Measurements from ENCODE around the gene MCL1.

MCL1 gene

DNA sequence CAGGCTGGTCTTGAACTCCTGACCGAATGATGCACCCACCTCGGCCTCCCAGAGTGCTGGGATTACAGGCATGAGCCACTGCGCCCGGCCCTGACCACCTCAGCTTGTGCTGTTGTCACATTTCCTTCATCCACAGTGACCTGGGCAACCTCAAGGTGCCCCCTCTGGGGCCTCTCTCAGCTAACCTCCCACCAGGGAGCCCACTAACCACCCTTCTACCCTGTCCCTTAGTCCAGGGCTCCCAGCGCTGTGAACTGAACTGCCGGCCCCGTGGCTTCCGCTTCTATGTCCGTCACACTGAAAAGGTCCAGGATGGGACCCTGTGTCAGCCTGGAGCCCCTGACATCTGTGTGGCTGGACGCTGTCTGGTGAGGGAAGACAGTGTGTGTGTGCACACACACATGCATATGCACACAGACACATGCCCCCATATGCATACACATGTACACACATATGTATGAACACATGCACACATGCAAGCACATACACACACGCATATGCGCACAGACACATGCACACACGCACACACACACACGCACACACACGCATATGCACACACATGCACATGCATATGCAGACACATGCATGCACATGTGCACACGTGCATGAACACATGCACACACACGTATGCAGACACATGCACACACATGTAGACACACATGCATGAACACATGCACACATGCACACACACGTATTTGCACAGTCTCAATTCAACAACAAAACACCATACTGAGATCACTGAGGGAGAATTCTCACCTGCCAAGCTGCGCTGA, 24.0 kb downstream of the MCL1 start:
- DNase-seq = no peak

DNA sequence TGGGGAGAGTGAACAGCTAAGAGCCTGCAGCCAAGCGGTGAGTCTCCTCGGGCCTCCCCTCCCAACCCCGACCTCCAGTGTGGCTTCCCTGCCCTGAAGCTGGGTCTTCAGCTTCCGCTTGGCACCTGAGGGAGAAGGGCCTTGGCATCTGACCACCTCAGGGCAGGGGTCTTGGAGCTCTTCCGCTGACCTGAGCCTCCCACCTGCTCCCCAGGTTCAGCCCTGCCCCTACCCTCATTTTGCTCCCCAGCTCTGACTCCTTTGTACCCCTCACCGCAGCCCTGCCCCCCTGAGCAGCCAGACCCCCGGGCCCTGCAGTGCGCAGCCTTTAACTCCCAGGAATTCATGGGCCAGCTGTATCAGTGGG, 25.3 kb downstream of the MCL1 start:
- DNase-seq = no peak

DNA sequence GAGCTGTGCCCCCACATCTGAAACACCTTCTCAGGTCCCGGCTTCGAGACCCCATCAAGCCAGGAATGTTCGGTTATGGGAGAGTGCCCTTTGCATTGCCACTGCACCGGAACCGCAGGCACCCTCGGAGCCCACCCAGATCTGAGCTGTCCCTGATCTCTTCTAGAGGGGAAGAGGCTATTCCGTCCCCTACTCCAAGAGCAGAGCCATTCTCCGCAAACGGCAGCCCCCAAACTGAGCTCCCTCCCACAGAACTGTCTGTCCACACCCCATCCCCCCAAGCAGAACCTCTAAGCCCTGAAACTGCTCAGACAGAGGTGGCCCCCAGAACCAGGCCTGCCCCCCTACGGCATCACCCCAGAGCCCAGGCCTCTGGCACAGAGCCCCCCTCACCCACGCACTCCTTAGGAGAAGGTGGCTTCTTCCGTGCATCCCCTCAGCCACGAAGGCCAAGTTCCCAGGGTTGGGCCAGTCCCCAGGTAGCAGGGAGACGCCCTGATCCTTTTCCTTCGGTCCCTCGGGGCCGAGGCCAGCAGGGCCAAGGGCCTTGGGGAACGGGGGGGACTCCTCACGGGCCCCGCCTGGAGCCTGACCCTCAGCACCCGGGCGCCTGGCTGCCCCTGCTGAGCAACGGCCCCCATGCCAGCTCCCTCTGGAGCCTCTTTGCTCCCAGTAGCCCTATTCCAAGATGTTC, 25.9 kb downstream of the MCL1 start:
- no peak for DNase-seq

DNA sequence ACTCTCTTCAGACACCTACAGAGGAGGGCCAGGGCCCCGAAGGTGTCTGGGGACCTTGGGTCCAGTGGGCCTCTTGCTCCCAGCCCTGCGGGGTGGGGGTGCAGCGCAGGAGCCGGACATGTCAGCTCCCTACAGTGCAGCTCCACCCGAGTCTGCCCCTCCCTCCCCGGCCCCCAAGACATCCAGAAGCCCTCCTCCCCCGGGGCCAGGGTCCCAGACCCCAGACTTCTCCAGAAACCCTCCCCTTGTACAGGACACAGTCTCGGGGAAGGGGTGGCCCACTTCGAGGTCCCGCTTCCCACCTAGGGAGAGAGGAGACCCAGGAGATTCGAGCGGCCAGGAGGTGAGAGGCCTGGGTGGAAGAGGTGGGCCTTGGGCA, 26.5 kb downstream of the MCL1 start:
- DNase-seq = no peak

DNA sequence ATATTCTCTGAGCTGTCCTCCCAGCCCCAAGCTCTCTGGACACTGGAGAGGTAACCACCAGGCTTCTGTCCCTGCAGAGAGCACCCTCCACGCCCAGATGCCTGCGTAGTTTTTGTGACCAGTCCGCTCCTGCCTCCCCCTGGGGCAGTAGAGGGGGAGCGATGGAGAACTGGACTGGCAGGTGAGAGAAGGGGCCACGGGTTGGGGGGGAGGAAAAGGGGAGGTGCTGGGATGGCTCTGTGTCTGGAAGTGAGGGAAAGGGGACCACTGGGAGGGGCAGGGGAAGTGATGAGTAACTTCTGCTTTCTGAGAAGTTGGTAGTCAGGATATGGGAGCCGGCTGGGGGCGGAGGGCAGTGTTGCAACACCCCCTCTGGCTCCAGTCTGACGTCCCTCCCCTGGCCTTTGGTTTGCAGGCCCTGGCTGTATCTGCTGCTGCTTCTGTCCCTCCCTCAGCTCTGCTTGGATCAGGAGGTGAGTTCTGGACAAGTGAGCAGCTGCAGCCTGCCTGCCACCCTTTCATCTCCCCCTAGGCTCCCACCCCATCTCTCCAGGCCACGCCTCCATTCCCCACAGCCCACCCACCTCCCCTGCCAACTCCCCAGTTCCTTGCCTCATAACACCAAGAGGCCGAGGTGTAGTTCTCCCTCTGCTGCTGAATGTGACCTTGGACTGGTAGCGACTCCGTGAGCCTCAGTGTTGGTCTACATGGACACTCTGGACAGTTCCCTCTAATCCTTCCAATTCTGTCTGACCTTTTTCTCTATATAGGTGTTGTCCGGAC, 27.1 kb downstream of the MCL1 start:
- no peak for DNase-seq

DNA sequence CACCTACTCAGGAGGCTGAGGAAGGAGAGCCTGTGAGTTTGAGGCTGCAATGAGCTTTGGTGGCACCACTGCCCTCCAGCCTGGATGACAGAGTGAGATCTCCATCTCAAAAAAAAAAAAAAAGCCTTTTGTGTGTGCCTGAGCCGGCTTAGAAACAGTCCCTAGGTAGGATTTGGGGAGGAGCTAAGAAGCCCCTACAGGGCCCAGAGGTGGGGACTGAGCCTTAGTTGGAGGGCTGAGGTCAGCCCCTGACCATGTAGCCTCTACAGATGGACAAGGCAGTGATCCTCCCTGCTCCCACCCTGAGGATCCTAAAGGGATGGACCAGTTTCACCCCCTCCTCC, 27.7 kb downstream of the MCL1 start:
- no peak for DNase-seq

DNA sequence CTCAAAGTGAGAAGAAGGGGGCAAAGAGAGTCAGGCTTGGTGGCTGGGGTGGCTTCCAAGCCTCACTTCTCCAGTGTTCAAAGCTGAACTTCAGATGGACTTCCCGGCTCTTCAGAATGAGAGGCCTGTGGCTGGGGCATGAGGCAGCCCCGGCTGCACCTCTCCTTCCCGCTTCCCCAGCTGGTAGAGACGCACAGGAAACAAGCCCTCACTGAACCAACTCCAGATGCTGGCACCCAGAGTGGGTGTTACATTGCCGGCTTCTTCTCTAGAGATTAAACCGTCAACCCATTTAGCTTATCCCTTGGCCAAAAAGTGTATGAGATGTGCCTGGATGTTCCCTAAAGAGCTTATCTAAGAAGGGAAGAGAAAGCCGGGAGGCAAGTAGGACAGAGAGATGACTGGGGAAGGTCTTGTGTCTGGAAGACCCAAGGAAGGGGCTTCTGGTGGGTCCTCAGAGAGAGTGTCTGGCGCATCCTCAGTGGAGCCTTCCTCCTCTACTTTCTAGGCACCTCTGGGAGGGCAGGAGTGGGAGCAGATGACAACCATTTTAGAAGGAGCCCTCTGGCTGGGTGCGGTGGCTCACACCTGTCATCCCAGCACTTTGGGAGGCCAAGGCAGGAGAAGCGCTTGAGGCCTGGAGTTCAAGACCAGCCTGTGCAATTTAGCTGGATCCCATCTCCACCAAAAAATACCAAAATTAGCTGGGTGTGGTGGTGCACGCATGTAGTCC, 28.2 kb downstream of the MCL1 start:
- no peak for DNase-seq

DNA sequence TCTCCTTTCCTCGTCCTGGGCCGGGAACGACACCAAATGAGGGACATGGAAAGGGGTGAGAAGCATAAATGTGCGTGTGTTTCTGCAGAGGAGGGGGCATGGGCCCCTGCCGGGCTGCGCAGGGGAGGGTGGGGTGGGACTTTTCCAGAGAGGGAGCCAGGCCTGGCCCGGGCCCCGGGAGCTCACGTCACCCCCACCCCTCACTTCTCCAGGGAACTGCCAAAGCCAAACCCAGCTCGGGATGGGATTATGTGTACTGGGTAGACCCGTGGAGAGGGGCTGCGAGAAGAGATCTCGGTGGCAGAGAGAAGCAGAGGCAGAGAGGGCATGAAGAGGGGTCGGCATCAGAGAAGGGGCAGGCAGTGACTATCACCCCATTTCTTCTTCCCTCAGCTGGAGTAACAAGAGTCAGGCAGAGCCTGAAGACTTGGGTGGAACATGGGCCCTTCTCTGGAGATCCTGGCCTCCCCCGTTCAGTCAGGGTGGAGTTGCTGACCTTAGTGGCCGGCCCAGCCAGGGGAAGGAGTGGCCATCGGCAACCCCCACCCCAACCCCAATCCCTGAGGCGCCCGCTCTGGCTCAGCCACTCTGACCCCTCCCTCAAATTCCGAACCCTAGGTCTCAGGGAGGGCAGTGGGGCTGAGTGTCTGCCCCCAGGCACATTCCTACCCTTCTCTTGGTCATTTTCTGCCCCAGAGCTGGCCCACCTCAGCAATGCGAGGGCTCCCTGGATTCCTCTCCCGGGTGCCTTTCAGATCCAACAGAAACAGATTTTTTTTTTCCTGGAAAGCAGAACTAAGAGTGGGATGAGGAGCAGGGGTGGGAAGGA, 29.0 kb downstream of the MCL1 start:
- DNase-seq = no peak

DNA sequence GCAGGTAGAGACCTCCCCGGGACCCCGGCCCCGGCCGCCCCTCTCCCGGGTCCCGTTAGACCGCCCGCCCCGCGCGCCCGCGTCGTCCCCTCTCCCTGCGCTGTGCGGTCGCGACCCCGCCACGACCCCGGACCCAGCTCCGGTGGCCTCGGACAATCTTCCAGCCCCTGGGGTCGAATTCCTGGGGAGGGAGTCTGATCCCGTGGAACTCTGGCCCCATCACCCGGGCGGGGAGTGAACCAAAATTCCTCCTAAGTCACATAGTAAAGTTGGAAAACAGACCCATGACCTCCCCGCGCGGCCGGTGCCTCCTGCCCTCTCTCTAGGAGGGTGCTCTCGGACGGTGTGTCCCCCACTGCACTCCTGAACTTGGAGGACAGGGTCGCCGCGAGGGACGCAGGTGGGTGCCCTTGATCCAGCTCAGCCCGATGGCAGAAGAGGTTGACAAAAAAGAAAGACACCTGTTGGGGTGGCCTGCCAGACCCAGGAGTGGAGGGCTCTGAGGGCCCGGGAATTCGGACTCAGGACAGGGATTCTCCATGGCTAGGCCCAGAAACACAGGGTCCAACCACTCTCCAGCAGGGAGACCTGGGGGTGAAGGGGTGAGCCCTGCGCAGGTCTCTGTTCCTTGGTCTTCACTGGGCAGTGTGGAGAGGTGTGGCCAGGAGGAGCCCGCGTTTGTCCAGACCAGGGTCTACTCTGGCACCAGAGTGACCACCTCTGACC, 29.8 kb downstream of the MCL1 start:
- no peak for DNase-seq

DNA sequence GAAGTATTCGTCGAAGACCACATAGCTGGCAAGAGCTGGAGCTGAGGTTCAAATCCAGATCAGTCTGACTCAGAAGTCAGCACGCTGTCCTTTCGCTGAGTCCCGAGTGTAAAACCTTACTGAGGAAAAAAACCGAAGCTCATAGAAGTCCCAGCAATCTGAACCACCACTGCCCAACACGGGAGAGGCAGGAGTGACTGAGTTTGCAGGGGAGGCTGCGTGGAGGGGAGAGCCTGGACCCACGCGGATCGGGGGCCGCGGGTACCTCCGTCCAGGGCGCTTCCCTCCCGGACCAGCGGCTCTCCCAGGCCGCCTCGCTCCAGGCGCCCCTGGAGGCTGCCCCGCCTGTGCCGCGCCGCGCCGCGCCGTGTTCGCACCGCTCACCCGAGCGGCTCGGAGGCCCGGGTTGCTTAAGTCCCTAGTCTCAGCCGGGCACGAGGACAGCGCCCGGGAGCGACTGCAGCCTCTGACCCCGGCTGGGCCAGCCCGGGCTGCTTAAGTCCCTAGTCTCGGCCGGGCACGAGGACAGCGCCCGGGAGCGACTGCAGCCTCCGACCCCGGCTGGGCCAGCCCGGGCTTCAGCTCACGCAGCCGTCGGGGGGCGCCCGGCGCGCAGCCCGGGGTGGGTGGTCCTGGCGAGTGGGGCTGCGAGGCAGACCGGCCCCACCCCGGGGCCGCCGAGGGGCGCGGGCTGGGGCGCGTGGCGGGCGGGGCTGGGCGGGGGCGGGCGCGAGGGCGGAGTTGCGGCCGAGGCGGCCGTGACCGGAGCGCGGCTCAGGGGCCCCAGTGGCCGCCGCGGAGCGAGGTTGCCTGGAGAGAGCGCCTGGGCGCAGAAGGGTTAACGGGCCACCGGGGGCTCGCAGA, 30.5 kb downstream of the MCL1 start, which contains the start of gene ADAMTSL4:
ADAMTSL4 (plus strand) TSS at position 777 of the 864 bp plus-strand sequence. CDS start 2,881 bp downstream, outside the sequence.
- peak; percentile 37 for DNase-seq

DNA sequence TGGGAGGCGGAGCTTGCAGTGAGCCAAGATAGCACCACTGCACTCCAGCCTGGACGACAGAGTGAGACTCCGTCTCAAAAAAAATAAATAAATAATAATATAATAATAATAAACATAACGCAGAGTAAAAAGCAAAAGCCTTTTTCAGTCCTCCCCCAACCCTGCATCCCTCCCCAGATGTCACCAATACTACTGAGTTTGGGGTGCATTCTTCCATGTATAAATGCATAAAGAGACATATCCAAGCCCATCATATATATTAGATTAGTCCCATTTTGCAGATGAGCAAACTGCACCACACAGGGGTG, 31.1 kb downstream of the MCL1 start:
- no peak for DNase-seq

DNA sequence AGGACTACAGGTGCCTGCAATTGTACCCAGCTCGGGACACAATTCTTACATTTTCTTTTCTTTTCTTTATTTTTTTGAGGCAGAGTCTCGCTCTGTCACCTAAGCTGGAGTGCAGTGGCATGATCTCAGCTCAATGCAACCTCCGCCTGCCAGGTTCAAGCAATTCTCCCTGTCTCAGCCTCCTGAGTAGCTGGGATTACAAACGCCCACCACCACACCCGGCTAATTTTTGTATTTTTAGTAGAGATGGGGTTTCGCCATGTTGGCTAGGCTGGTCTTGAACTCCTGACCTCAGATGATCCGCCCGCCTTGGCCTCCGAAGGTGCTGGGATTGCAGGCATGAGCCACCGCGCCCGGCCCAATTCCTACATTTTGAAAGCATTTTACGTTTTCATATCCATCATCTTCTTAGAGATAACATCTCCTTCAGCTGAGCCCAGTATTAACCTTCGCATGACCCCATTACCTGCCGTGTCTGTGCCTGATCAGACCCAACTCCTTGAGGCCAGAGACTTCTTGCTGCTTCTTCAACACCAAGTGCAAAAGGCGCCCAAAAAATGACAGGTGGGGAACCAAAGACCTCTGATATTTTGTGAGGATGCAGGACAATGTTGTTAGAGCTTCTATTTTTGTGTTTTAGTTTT, 33.0 kb downstream of the MCL1 start:
- DNase-seq = no peak

DNA sequence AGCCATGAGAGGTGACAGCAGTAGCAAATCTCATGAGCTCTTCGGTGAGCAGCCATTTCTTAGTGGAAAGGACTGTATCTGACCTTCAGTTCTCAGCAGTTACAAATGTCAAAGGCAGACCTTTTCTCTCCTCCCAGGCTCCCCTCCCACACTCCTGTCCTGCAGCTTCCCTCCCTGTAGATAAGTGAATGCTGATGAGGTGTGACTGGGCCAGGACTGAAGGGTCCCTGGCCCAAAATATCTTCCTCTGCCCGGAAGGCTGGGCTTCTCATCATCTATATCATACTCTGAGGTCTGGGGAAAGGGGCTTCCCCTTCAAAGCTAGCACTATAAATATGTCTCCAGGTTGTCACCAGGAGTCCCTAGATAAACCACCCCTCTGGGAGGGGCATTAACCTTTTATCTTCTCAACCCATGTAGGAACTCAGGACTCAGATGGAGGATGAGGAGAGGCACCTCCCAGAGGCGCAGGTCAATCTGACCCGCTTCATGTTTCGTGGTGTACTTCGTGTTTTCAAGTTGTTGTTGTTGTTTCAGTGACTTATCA, 33.9 kb downstream of the MCL1 start:
- DNase-seq = no peak

DNA sequence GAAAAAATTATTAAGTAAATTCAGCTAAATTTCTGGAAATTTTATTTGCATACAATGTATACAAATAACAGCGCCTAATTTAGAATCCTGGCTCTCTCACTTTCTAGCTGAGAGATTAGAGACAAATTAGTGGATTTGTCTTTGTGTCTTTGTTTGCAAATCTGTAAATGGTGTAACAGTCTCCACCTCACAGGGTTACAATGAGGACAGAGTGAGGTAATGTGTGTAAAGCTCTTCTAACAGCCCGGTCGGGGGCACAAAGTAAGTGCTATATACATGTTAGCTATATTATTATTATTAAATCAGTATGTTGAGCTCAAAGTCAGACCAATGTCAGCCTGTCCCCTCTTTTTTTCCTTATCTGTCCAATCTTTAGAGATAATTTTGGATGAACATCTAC, 35.2 kb downstream of the MCL1 start:
- no peak for DNase-seq

DNA sequence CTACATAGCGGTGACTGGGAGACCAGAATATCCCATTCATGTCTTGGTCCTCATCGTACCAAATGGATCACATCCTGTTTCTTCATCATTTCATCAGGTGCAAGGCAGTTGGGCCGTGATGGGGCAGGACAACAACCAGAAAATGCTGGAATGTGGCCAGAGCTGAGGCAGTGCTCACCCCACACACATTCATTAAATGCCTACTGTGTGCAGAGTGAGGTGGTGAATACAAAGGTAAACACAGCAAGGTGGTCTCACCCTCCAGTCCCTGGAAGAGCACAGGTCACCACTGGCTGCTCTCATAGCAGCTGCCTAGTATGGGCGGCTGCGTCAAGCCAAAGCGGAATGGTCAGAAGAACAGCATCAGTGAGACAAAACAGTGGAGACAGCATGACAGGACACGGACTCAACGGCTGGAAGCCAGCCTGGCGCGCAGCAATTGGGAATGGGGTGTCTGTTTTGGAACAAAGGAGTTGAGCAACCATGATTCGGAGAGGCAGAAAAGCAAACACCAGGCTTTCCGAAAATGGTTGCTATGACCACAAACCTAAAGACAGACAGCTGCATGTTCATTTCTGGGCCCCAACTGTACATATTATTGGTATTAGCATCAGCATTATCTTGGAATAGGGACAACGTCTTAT, 35.8 kb downstream of the MCL1 start:
- DNase-seq = no peak

DNA sequence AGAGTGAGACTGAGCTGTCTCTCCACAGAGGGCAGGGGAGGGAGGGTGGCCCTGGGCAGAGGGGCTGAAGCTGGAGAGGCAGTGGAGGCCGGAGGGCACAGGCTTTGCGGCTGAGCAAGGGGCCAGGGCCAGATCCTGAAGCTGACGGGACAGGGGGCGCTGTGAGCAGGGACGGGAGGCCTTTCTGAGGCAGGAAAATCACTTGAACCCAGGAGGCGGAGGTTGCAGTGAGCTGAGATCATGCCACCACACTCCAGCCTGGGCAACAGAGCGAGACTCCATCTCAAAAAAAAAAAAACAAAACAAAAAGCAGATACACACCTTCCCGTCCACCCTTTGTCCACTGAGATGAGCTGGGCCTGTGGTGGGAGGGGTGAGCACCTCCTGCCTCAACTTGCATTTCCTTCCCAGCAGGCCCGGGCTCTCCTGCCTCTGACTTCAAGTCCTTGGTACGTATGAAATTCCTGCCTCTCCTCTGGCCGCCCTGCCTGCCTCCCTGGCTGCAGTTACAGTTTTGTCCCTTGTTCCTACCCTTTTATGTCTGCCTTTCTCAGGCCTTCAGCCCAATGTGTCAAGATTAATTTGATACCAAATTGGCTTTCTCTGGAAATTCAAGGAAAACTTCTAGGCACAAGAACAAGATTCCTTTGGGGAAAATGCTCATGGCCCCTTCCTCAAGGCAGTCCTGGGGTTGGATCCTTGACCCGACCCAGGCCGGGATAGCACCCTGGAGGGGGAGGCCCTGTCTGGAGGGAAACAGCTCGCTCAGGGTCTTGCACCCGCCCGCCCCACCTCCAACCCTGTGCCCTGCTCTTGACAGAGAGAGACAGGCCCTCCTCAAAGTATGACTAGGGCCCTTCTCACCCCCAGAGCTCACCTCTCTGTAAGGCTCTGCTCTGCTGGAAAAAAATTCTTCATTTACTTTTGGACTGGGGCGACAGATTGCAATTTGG, 41.4 kb downstream of the MCL1 start:
- DNase-seq = no peak

DNA sequence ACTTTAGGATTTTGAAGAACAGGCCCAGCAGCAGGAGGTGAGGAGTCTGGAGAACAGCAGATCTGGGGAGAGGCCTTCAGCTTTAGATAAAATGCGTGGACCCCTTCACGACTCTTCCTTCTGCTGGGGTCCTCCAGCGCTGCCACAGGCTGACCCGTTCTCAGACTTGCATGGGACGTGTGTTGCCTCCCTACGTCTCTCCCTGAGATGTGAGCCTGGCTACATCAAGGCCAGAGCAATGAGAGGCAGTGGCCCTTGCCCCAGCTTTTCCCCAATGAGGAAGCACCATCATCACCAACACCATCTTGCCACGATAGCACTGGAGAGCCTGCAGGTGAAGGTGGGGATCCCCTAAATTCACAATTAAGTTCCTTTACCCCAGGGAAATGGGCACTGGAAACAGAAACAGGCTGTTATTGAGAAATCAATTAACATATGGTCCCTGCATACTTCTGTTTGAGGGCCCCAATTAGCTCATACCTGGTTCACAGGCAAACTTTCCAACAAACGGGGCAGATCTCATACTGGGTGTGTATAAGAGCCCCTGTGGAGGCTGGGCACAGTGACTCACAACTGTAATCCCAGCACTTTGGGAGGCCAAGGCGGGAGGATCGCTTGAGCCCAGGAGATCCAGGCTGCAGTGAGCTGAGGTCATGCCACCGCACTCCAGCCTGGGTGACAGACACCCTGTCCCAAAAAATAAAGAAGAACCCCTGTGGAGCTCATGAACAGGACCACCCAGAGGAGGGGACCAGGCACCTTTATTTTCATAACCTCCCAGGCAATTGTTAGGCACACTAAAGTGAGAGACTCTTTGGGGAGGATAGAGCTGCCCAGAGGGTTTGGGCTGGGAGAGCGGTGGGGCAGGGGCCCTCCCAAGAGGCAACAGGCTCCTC, 42.3 kb downstream of the MCL1 start:
- no peak for DNase-seq

Measured in NCI-H1694 treated with DMSO at 0.1 percent for 48 hours (cell line).